ENCODE results near the gene OR2T34.
"Not testable (repeated sequence)": the region's sequence is repeated elsewhere in the genome, so short reads cannot be mapped to it uniquely, and the experiment has no call there.

The OR2T34 gene, protein sequence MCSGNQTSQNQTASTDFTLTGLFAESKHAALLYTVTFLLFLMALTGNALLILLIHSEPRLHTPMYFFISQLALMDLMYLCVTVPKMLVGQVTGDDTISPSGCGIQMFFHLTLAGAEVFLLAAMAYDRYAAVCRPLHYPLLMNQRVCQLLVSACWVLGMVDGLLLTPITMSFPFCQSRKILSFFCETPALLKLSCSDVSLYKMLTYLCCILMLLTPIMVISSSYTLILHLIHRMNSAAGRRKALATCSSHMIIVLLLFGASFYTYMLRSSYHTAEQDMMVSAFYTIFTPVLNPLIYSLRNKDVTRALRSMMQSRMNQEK

DNA sequence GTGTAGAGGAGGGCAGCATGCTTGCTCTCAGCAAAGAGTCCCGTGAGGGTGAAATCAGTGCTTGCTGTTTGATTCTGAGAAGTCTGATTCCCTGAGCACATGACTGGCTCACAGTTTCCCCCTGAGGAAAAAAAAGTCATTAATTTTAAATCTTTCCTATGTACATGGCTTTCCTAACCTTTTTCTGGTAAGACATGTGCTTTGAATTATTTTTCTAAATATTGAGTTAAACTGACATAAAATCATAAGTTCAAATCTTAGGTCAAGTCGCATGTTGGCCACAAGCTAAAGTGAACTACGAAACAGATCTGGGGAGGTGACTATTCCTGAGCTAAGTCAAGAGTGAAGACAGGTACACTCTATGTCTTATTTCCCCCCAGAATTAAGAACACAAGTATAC lies at the start of gene OR2T34:
Gene OR2T34 (minus strand): TSS at position 101 of the 400 bp plus-strand sequence. CDS start 0 bp downstream, at position 101.
- not testable (repeated sequence) for DNase-seq

DNA sequence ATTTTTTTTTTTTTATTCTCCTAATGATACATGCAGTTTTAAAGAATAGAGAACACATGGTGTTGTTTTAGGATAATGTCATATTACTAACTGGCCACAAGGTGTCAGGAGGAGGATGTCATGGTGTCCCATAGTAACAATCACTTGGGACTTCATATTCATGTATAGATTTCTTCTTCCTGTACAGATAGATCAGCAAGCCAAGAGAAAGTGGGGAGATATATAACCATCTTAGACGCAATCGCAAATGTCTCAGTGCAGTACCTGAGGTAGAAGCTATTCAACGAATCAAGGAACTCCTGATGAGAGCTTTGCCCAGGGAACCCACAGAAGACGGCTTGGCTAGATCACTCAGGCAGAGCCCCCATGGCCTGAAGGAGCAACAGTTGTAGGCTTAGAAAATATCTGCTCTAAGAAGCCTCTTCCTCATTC lies 48.0 kb upstream of the OR2T34 start:
- DNase-seq: no peak

DNA sequence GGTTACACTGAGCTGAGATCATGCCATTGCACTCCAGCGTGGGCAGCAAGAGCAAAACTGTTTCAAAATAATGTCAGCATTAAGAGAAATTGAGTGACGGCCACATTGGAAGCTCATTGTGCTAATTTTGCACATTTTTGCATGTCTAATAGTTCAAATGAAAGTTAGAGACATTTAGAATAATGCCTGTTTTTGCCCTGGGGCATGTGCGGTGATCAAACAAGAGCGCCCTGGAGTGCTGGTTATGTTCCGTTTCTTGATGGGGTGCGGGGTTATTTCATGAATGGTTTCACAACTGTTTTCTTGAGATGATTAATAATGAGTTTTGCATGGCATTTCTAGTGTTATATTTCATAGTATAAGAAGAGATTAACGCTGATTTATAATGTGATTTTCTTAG lies 47.2 kb upstream of the OR2T34 start:
- DNase-seq: no peak

DNA sequence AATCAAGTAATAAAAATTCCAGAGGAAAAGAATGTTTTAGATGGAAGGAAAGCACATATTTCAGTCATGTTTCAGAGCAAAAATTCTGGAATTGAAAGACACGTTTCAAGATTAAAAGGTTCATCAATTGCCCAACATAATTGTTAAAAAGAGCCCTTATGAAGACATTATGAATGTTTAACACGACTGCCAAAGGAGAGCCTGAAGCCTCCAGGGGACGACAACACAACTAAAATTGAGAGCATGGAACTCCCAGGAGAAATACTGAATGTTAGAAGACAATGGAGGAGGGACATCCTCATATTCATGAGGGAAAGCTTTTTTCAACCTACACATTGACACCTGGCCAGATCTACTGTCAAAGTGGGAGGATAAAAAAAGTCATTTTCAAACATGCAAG lies 44.3 kb upstream of the OR2T34 start:
- DNase-seq: peak; percentile 58

DNA sequence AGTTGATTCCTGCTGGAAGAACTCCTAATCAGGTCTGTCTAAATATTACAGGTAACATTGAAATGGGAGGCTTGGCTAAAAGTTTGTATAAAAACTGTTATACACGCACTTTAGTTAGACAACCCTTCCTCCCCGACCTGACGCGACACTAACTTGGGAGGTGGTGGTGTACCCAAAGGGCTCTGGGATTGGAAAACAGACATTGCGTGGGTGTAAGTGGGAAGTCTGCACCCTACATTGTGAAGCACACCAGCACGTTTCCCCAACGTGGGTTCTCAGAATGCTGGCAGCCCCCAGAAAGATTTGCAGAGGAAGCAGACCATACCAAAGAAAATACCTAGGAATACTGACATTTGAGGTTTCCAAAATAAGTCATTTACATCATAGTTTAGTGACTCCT lies 43.6 kb upstream of the OR2T34 start:
- no peak for DNase-seq

DNA sequence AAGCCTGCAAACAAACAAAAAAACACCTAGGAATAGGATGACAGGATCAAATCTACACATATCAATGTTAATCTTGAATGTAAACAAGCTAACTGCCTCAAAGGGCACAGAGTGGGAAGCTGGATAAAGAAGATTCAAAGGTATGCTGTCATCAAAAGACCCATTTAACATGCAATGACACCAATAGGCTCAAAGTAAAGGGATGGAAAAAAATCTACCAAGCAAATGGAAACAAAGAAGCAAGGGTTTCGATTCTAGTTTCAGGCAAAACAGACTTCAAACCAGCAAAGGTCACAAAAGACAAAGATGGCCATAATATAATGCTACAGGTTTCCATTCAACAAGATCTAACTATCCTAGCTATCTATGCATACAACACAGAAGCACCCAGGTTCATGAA lies 39.2 kb upstream of the OR2T34 start:
- DNase-seq: no peak

DNA sequence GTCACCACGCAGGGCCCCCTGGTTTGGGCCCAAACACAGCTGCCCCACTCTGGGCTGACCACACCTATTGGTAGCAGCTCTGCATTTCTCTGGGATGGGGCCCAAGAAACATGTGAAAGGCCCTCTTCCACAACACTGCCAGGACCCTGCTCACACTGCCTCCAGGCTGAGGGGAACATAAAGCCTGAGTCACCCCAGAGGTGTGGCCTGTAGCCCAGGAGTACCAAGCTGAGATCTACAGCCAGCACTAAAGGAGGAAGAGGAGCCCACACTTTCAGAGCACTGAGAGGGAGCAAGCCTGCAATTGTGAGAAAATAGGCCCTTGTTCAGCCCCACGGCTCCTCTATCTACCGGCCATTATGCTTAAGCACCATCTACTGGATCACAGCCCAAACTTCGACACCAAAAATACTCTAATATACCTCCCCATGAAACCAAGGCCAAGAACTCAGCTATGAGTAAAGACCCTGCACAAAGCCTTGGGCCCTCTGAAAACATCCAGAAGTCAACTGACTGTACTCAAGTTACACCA lies 37.4 kb upstream of the OR2T34 start:
- peak; percentile 23 for DNase-seq

DNA sequence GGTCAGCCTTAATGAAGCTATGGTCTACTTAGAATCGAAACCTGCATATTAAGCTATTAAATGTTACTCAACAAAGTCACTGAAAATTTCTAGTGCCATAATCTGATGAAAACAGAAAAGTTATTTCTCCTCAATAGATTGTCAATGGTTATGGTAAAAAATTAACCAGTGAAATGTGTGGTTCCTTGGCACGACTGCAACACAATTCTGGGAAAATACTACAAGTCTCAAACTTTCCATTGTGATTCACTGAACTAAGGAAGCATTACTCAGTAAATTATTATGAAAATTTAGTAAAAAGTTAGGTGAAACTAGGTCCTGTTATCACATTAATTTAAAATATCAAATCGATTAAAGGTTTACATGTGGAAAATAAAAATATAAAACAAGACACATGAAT lies 35.7 kb upstream of the OR2T34 start:
- DNase-seq: no peak

DNA sequence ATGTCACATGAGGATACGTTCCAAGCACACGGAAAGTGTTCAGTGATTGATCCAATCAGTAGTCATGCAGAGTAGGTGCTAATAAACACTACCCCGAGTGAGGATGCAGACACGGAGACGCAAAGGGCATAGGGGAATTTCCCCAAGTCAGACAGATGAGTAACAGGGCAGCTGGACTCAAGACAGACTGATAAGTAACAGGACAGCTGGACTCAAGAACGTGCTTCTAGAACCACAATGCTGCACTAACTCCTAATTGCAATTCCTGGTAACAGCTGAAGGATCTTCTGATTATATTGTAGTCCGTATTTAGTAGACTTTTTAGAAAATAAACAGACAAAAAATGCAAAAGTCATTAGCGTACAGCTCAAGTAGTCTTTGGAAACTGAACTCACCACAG lies 24.8 kb upstream of the OR2T34 start:
- DNase-seq: no peak

DNA sequence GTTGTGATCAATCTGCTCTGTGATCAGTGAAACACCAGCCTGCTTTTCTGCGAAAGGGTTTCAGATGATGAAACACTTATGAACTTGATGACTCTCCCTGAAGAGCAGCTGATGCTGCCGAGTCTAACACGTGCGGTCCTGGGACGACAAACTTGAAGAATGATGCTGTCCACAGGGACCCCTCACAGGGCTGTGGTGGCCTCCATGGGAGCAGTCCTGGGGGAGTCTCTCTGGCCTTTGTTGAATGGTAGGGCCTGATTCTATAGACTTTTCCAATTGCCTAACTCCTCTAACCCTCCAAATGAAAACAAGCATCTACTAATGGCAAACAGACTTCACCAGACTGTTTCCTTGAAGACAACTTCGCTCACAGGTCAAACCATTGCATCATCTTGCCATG lies 23.0 kb upstream of the OR2T34 start, which contains the start of gene OR2T10:
Gene OR2T10 (minus strand): TSS at position 112 of the 400 bp plus-strand sequence. CDS start 3,932 bp downstream, outside the sequence.
- DNase-seq: no peak

DNA sequence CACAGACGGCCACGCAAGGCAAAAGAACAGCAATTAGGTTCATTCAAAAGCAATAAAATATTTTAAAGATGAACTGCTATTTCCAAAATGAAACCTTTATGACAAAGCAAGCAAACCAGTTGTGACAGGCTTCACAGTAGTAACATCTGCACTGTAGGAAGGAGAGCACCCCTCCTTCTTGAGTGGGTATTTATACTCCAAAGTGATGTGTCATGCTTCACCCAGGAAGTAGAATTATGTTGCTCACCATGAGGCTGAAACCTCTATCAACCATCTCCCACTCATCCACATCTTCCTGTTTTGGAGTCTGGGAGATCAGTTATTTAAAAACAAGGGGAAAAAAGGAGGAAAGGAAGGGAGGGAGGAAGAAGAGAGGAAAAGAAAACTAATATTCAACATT lies 22.1 kb upstream of the OR2T34 start:
- DNase-seq: no peak

DNA sequence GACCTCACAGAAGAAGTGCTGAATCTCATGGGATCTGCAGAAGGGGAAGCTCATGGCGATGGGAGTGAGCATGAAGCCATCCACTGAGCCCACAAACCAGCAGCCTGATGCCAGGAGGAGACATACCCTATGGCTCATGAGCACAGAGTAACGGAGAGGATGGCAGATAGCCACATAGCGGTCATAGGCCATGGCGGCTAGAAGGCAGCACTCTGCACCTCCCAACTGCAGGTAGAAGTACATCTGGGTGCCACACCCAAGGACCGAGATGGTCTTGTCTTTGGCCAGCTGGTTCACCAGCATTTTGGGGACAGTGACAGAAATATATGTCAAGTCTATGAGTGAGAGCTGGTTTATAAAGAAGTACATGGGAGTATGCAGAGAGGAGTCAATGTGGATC lies 18.7 kb upstream of the OR2T34 start:
- no peak for DNase-seq

DNA sequence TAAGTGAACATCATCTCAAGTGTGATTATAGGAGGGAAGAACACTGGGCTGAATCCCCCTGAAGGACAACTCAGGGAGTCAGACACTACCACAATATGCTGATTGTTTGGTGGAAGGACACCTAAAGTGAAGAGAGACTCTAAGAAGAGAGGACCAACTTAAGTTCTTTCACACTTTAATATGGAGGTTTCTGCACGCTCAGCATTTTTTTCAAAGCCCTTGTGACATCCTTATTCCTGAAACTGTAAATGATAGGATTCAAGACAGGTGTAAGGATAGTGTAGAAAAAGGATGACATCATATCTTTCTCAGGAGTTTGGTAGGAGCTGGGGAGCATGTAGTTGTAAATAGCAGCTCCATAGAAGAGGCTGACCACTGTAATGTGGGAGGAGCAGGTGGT lies 18.1 kb upstream of the OR2T34 start:
- no peak for DNase-seq

DNA sequence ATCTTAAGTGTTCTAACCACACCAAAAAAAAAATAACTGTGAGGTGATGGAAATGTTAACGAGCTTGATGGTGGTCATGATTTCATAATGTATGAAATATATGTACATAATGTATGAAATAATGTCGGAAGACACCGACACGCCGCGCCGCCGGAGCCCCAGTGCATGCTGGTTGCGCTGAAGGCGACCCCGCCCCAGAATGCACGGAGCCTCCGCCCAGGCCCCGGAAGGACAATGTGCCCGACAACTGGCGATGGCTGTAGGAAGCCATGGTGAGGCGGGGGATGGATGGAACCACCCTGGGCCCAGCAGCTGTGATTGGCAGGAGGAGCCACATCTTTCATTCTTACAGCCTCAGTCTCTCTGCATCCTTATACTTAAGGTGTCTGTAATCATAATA lies 15.5 kb upstream of the OR2T34 start:
- DNase-seq: no peak

DNA sequence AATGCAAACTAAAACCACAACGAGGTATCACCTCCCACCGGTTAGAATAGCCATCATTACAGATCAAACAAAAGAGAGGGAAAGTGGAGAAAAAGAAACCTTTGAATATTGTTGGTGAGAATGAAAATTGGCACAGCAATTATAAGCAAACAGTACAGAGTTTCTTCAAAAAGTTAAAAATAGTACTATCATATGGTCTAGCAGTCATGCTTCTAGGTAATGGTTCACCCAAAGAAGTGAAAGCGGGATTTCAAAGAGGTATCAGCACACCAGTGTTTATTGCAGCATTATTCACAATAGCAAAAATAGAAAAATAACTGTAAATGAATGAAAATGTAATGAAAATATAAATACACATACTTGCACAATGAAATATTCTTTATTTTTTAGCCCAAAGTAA lies 14.8 kb upstream of the OR2T34 start:
- no peak for DNase-seq

DNA sequence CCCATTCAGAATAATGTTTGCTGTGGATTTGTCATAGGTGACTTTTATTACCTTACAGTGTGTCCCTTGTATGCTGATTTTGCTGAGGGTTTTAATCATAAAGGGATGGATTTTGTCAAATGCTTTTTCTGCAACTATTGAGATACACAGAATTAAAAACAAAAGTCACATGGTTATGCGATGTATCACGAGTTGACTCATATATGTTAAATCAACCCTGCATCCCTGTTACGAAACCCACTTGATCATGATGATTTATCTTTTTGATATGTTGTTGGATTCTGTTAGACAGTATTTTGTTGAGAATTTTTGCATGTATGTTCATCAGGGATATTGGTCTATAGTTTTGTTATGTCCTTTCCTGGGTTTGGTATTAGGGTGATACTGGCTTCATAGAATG lies 10.7 kb upstream of the OR2T34 start:
- no peak for DNase-seq

DNA sequence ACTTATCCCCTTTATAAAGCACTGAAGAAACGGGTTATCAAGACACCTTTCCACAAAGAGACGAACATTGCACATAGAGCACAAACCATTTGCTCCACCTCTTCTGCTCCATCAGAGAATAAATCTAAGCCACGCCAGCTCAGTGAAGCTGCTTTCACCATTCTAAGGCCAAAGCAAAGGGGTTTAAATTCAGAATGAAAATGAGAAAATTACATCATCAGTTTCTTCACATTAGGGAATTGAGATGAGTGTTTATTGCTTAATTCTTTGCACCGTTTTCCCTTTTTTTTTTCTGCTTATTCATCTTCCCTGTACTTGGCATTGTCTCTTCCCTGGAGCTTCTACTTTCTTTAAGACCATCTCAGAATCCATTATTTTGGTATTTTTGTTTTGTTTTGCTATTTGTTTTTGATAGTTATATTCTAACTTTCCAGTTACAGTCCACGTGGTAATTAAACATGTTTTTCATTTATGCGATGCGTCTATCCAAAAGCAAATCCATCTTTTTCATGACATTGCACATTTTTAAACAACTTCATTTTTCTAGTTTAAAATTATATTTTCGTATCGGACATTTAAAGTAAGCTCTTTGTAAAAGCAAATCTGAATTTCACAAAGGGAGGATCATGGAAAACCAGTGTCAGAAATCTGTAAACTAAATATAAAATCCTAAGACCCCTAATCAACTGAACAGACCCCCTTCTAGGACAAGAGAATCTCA lies 1.9 kb upstream of the OR2T34 start:
- no peak for DNase-seq

DNA sequence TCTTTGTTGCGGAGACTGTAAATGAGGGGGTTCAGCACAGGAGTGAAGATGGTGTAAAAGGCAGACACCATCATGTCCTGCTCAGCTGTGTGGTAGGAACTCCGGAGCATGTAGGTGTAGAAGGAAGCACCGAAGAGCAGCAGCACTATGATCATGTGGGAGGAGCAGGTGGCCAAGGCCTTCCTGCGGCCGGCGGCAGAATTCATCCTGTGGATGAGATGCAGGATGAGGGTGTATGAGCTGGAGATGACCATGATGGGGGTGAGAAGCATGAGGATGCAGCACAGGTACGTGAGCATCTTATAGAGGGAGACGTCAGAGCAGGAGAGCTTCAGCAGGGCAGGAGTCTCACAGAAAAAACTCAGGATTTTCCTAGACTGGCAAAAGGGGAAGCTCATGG lies 701 bp downstream of the OR2T34 start:
- not testable (repeated sequence) for DNase-seq

DNA sequence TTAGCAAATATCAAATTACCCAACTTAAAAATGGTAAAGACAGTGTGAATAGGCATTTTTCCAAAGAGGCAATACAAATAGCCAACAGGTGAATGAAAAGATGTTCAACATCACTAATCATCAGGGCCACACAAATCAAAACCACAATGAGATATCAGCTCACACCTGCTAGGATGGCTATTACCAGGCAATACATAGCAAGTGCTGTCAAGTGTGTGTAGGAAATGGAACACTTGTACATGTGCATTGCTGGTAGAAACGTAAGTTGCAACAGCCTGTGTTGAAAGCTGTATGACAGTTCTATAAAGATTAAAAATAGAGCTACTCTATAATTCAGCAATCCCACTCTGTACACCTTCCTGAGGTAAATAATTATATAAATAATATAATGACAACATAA lies 2.5 kb downstream of the OR2T34 start:
- DNase-seq: not testable (repeated sequence)

DNA sequence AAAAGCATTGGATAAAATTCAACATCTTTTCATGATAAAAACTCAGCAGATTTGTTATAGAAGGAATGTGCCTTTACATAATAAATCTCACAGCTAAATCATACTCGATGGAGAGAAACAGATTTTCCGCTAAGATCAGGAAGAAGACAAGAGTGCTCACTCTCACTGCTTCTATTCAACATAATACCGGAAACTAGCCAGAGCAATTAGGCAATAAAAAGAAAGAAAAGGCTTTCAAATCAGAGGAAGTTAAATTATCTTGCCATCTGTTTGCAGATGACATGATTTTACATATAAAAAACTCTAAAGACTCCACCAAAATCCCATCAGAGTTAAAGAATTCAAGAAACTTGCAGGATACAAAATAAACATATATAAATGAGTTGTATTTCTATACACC lies 3.7 kb downstream of the OR2T34 start:
- not testable (repeated sequence) for DNase-seq

DNA sequence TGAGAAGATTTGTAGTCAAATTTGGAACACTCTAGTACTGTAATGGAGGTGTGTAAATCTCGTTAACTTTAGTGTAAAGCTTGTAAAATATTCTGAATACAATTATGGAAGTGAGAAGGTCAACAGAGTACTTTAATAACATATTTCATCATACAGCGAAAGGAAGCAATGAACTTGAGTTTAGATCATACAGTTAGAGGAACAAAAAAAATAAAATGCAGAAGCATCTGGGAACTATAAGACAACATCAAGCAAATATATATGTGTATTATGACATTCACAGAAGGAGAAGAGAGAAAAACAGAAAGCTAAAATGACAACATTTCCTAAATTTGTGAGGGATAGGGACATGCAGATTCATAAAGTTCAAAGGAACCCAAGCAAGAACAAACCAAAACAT lies 5.5 kb downstream of the OR2T34 start:
- DNase-seq: not testable (repeated sequence)

DNA sequence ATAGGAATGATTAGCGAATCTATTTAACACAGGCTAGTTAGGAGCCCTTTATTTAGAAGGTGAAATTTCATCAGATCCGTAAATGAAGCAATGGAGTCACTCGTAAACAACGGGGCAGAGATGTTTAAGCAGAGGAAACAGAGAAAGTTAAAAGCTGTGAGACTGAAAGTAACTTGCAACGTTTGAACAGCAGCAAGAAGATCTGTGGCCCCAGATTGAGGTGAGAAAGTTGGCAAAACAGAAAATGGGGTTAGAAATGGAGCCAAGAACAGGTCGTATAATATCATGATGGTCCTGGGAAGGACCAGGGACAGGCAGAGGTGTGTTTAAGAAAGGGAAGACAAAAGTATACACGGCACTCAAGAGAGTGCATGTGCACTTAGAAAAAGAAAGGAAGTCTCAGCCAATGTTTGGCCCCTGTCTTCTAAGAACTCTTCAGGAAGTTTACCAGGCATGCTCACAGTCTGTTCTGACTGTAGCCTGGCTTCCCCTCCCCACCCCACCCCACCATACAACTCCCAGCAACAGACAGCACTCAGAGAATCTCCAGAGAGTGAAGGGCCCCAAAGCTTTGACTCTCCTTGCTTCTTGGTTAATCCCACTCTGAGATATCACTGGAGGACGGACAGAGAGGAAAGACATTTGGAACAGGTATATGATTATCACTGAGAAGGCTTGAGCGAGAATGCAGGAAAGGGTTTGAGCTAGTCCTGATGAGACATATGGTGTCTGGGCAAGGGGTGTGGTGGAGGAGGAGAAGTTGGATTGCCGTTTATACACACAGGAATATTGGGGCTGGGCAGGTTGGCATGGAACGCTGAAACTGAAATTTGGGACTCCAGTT lies 8.8 kb downstream of the OR2T34 start:
- peak; percentile 14 for DNase-seq

DNA sequence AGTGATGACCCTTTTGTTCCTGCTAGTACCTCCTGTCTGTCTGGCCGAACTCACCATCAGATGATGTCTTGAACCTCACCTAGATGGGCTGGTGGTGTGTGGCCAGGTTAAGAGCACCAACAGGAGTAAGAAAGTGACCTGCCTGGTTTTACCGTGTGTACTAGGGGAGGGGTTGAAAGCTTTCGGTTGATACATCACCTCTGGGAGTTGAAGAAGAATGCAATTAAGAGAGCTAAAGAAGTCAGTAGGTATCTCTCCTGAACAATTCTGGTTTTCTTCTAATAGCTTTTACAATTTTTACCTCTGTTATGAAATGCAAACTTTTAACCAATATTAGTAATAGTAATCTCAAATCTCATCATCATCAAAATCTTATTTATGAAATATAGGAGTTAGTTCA lies 11.9 kb downstream of the OR2T34 start, which contains the start of gene OR2T29:
Gene OR2T29 (minus strand): TSS at position 101 of the 400 bp plus-strand sequence. CDS start 3,281 bp downstream, outside the sequence.
- DNase-seq: not testable (repeated sequence)

All from activated naive CD4-positive, alpha-beta T cell treated with anti-CD3 and anti-CD28 coated beads, Interleukin-2, amount 50 U/mL, for 16 hours (primary cell).